Activated CD4-positive, alpha-beta T cell treated with anti-CD3 and anti-CD28 coated beads for 48 hours (primary cell): ENCODE results near the gene HDLBP.

ENCODE experiments used
- DNase-seq: peaks from one replicate; pipeline ENCODE4 v3.0.0-alpha.2; 2020

HDLBP gene

DNA sequence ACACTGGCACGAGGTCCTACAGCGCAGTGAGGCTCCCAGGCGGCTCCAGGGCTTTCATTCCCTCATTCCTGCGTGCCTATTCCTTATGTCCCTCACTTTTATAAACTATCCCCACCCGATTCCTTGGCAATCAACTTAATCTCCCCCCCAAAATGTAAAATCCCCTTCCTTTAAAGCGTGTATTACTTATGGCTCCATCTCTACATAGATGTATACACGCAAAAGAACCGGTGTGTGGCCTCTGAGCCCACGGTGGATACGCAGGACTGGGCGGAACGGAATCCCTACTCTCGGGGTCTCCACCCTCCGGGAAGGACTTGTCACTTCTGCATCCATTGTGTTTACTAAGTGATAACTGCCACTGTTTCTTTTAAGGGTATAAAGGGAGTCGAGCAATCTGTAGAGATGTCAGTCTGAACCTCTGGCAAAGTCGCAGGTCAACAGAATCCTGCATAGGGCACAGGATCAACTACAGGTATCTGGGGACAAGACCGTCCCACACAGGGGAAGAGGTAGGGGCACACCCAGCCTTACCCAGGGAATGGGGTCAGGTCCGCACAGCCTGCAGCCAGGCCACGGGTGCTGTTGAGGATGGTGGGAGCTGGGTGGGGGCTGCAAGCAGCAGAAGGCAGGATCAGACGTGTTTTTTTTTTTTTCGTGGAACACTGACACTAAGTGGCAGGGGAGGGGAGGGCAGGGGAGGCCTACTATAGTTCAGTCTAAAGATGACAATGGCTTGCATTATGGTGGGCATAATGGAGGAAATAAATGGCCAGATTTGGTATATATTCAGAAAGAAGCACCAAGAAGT, 42.1 kb downstream of the HDLBP start:
- no peak for DNase-seq

DNA sequence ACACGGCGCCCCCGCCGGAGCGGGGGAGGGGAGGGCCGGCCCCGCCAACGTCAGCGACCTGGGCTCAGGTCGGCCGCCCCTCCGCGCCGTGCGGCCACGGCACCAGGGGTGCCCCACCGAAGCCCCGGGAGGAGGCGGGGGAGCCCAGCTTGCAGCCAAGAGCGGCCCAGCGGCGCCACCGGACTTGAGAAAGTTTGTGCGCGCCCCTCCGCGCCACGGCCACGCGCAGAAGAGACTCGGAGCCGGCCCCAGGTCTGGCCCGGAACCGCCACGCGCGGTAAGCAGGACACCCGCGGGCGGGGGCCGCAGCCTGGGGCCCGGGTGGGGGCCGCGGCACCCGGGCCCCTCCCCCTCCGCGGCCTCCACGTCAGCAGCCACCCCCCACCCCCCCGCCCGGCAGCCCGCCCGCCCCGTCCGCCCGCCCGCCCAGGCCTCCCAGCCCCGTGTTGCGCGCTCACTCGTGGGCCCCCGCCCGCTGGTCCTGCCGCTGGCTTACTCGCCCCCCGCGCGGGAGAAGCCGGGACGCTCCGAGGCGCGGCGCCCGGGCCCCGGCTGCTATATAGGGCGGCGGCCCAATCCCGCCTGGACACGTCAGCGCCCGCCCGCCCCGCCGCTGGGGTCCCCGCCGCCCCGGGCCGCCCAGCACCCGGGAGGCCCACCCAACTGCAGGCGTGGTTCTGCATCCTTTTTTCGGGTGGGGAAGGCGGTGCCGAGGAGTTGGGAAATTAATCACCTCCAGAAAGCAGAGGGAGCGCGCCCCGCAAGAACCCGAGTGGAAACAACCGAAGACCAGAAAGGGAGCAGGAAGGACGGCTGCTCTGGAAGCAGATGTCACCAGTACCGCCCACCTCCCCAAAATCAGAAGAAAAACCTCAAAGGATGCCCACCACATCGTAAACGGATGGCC, 42.9 kb downstream of the HDLBP start:
- DNase-seq: peak; percentile 36

DNA sequence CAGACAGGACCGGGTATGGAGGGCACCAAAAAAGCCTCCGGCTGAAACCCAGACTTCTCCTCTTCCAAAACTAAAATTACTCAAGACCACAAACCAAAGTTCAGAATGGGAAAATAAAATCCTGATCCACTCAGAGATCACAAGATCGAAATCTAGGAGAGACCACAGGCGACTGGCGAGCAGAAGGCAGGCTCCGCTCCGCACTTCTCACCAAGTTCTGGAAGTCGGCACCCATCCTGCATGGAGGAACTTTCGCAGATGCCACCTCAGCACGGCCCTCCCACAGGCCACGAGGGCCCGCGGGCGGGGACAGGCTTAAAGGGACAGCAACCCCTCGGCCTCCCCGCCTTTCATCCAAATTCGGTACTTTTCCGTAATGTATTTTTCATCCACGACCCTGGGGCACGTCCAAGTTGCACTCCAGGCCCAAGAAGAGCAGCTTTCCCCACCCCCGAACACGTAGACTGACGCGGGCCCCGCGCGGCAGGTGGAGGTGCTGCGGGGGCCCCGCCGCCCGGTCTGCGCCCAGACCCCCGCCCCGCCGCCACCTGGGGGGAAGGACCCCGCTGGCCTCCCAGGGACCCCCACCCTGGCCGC, 43.7 kb downstream of the HDLBP start:
- peak; percentile 72 for DNase-seq

DNA sequence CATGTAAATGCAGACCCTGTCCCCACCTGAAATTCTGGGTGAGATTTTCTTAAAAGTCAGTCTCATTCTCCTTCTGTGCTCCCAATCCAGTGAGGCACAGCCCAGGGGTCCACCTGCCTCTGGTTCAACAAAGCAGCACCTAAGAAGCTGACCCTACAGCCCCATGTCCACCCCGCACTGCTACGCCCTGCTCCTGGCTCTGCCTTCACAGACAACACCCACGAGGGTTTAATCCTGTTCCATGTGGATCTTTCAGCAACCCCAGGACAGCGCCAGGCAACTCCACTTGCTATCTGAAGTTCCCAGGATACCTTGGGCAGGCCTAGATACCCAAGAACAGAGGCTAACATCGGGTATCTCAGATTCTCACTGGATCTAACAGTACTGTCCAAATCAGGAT, 44.9 kb downstream of the HDLBP start:
- no peak for DNase-seq

DNA sequence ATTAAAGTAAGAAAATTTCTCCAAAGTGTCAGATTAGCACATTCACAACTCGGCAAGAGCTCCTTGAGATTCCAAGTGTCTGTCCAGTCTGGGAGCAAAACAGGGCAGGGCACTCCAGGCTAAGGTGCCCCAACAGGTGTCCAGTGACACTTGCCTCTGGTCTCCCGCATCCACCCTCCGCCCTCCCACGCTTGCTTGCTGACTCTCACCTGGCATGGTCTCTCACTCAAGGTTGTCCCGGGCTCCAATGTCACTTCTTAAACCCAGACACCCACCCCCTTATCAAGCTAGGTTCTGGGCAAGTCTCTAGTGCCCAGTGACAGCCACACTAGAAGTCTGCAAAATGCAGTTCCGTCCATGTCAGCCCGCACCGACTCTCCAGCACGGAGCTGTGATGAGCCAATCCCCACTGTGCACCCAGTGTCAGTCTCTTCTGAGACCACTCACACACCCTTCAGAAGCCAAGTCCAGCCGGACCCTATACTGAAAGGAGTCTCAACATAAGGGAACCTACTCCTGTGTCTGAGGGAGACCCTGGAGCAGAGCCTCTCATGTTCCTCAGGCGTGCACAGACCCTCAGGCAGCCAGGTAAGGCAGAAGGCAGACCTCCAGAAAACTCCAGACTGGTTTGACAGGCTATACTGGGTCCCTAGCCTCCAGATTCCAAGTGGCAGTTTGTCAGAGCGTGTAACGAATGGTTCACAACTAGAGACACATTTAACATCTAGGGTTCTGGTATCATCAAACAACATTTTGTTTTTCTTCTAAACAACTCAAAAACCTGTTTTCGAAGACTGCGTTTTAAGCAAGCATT, 45.6 kb downstream of the HDLBP start:
- DNase-seq: no peak

DNA sequence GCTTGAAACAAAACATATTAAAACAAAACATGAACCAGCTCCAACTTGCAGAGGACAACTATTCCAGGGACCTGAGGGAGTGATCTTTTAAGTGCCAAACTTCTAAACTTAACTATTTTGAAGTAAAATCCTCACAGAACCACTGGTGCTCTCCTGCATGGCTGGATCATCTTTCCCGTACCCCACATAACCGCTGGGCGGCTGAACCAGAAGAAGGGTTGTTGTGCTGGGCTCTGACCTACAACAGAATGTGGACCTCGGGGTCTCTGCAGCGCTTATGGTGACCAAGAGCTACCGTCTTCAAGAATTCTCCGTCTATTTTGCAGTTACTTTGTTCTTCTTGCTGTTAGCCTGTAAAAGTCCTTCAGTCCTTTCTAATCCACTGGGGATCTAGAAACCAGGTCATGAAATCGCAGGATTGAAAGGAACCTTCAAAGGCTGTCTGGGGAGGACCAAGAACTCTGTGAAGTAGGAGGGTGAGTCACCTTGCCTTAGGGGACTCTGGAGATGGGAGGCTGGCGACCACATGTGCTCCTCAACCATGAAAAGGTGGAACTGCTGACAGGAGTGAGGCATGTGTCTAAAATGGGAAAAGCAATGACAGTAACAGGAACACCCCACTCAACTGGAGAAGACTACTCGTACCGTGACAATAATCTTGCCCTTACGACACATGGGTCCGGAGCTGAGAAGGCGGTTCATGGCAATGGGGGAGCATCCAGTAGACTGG, 46.6 kb downstream of the HDLBP start:
- DNase-seq: no peak

DNA sequence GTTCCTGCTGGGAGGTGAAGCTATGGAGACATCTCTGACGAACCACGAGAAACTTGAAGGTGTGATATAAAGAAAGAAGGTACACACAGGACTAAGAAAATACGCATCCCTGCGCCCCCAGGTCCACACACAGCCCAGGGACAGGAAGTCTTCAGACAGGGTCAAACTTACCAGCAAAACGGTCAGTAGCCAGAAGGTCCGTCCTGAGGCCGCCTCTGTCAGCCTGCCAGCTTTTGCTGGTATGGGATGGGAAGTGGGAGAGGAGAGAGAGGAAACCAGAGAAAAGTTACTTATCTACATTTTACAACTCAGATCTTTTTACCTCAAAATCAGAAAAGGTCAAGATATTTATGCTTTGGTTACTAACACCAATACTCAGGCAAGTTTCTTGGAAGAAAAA, 47.2 kb downstream of the HDLBP start:
- no peak for DNase-seq

DNA sequence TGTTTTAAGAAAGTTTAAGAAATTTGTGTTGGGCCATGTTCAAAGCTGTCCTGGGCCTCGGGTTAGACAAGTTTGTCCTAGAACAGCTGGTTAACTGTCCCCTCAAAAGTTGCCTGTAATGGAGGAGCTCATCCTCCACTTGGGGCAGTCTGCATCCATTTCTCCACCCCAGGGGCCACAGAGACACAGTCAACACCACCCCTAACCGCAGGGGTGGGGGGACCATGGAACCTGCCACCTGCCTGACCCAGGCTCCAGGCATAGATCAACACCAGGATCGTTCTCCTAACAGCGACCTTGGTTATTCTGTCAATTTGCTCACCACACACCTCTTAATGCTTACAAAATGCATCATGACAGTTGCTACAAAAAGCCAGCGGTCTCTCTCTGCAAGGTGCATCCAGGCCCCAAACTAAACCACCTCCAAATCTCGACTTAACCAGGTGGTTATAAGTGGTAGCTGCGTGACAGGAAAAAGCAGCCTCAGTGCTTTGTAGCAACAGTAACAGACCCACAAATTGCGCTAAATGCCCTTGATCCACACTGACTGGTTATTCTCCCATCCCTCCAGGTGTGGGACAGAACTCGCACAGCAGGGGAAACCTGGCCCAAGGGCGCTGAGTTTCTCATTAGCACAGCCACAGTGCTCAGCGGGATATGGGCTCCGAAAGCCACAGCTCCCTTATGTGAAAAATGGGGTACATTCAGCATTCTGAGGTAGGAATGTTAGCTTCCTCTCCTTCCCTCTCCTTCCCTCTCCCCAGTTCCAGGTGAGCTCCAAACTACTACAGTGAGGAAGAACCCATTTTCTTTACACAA, 48.0 kb downstream of the HDLBP start:
- no peak for DNase-seq

DNA sequence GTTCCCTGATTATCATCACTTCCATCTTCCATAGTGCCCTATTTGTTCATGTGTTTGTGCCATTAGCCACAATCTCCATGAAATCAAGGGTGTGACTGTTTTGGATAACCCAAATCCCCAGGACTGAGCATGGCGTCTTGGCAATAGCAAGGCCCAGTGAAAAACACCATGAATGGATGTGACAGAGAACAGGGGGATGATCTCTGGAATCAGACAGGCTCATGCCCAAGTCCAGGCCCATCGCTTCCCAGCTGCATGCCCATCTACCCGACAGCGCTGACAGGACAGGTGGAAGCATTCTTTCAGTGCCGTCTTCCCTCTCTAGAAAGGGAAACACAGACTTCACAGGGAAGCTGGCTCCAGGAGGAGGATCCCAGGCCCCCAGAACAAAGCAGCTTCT, 50.0 kb downstream of the HDLBP start:
- DNase-seq: no peak

DNA sequence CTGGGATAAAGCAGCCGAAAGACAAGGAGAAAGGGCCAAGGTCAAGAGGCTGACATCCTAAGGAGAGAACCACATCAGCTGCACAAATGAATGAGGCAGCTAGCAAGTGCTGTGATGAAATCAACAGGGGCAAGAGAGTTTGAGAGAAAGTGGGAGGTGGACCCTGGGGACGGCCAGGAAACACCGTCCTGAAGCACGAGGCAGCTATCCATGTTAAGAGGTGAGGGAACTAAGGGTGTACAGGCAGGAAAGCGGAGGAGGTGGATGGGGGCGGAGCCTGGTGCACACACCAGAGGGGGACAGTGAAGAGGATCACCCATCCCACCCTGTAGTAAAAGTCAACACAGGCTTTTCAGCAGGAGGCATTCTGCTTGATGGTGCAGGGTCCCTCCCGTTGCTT, 52.4 kb downstream of the HDLBP start:
- DNase-seq: no peak

DNA sequence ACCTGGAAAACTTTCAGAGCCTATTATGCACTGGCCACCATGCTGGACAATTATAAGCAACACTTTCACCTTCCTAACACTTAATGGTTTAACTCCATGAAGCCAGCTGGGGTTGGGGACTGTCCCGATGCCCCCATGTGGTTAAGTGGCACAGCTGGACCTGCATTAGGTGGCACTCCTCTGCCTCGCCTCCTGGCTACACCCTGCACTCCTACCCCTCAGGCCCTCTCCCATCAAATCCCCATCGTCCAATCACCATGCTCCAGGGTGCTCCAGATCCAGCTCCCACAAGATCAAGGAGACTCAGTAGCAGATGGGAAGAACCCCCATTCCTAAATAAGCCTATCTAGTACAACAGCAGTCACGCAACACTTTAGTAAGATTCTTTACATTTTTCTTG, 53.8 kb downstream of the HDLBP start:
- DNase-seq: no peak

DNA sequence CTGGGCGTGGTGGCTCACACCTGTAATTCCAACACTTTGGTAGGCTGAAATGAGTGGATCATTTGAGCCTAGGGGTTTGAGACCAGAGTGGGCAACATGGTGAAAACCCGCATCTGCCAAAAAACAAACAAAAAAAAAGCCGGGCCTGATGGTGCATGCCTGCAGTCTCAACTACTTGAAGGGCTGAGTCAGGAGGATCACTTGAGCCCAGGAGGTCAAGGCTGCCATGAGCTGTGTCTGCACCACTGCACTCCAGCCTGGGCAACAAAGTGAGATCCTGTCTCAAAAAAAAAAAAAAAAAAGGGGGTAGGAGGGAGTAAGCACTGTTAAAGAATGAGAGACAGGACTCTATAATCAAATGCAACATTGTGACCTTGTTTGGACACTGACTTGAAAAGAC, 54.6 kb downstream of the HDLBP start:
- no peak for DNase-seq

DNA sequence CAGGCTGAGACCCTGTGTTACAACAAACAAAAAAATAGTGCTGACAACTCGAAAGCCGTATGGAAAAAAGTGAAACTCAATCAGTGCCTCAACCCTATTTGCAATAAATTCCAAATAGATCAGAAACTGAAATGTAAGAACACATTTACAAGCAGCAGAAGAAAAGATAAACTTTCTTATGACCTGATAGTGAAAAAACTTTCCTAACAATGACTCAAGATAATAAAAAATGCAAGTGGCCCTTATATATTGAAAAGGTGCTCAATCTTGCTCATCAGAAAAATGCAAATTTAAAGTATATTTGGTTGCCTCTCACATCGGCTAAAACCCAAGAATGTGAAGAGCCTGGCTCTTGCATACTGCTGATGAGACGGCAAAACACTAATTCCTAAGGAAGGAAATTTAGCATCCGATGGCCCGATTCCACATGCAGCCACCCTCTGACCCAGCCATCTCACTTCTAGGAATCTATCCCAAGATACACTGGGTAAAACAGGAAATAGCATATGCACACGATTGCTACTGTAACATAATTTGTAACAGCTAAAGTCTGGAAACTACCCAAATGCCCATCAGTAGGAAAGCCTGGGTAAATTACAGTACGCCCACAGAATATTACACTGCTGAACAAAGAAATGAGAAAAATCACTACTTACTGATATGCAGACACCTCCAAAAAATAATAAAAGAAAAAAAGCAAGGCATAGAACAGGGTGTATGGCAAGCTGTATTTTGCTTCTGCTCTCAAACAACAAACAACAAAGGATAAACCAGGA, 56.8 kb downstream of the HDLBP start:
- DNase-seq: no peak

DNA sequence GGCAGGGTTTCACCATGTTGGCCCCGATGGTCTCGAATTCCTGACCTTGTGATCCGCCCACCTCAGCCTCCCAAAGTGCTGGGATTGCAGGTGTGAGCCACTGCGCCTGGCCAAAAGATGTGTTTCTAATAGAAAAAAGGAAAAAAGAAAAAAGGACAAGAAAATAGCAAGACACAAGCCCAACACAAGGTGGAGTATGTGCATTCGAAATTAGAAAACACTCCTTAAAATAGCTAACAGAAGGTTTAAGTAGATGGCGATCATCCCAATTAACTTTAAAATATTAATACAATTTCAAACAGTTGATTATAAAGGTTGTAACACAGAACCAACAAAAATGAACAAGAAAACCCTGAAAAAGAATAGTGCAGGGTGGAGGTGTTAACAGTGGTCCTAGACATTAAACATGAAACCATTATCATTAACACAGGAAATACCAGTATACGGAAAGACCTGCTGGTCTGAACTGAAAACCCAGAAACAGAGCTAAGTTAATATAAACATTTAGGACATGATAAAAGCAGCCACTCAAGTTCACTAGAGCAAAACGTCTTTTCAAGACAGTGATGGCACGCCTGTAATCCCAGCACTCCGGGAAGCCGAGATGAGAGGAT, 57.9 kb downstream of the HDLBP start:
- DNase-seq: no peak

DNA sequence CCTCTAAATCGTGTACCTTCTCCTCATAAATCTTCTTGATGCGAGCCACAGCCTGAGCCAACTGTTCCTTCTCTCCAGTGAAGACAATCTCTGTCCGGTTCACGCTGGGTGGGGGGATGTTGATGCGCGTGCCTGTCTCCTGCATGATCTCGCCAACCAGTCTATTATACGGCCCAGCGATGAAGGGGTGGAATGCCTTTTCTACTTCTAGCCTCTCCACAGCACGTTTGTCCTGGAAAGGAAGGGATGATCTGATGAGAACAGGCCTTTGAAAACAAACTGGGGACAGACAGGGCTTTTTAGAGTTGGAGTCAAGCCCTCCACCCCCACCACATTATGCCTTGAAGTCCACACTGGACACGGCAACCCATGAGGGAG, 59.3 kb downstream of the HDLBP start:
- DNase-seq: no peak

DNA sequence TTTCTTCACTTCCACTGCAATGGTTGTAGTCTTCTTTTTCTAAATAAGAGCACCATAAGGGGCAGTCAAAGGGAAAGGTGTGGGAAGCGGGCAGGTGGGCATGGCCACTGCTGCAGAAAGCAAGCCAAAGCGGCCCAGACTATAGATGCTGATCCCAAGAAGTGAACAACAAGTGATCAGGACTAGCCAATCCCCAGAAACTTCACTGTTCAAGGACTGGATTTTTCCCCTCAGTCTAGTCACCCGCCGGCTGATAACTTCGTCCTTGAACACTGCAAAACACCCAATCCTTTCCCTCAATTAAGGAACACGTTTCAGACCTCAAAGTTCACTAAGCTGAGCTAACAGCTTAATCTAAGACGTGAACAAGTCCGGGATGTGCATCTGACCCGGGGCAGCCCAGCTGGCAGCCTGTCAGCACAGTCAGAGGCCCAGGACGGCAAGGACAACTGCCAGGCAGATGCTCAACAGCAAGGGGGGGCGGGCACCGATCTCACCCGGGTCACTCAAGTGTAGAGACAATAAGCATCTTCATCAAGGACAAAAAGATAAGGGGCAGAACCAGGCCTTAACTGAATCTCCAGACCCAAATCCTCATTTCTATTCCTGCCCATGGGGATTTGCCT, 59.8 kb downstream of the HDLBP start:
- no peak for DNase-seq

DNA sequence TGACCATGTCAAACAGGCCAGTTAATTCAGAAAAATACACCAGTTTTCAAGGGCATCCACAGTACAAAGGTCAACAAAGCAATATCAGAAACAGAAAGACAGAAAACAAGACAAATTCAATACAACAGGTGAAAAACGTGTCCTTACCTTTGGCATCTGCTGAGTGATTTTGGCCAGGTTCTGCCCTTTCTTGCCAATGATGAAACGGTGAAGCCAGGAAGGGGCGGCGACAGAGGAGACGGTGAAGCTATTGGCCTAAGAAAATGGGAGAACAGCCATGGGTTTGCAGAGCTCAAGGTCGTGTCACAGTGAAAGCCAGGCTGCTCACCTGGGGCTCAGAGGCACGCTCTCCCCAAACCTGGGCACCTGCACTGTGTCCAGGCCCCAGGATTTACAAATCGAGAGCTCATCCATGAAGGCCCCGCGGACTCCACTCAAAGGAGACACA, 60.5 kb downstream of the HDLBP start:
- no peak for DNase-seq

DNA sequence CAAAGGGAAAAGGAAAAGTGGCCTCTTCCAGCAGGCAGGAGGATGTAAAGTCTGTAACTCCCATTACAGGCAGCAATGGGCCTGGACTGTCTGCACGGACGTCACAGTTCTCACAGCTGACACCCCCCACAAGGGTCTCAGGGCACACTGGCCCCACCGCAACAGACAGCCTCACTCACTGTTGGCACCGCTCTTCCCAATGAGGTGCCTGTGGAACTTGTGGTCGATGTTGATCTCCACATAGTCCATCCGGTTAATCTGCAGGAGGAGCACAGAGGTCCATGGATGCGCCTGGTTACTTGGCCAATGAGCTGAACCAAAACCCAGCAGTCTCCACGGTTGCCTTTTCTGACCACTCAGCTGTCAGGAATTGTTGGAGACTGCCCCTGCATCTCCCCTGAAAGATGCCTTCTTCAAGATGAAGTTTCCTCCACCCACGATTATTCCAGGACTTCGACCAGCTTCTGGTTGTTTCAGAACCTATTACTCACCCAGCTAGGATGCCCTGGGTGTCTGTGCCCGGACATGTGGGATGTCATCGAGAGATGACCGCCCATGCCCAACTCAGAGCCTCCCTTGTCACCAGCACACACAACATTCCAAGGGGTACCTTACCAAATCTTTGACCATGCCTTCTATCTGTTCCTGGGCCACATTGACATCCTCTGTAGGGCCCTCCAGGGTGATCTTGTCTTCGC, 62.5 kb downstream of the HDLBP start:
- DNase-seq: no peak

DNA sequence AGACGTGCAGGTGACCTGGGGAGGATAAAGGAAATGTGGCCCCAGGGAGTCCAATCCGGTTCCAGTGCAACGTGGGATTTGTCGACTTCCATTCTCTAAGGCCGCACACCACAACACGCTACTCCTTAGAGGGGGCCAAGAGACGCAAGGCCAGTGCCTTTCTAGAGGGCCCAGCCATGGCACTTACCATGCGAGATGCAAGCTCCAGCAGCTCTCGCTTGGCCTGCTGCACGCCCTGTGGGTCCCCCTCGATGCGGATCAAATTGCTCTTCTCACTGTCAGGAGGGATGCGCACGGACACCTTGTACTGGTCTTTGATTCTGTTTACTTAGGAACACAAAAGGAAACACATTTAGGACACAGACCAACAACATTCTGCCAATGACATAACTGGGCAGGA, 65.8 kb downstream of the HDLBP start:
- no peak for DNase-seq
